ENCODE data around the gene TNNT1.

The TNNT1 gene

GRCh38 chr19:55171440-55171839 is 22.4 kb upstream of the TNNT1 start:
- in situ Hi-C loops (cut with MboI; ENCODE audit: low sequenced_read_pairs, unreplicated experiment): no loop called here
- DNase-seq (ENCODE audit: low spot score): no peak
- no peak for TF ChIP-seq CTCF (IDR thresholded peaks at IDR 0.05; ENCODE audit: borderline replicate concordance, control extremely low read depth, extremely low read depth, insufficient read depth, missing control alignments)

- TF ChIP-seq CTCF (IDR thresholded peaks at IDR 0.05; ENCODE audit: borderline replicate concordance, control extremely low read depth, extremely low read depth, insufficient read depth, missing control alignments): no peak
- DNase-seq (ENCODE audit: low spot score): no peak
- in situ Hi-C loops (cut with MboI; ENCODE audit: low sequenced_read_pairs, unreplicated experiment): no loop called here
Measured at GRCh38 chr19:55169136-55169535, 20.1 kb upstream of the TNNT1 start.

GRCh38 chr19:55166530-55167268 is 17.7 kb upstream of the TNNT1 start, which contains the start of gene DNAAF3:
TSS of gene DNAAF3 (minus strand) at chr19:55166613. CDS start at chr19:55166413, 200 bp downstream.
- in situ Hi-C loops (cut with MboI; ENCODE audit: low sequenced_read_pairs, unreplicated experiment): no loop called here
- DNase-seq (ENCODE audit: low spot score): peak; percentile 98
- no peak for TF ChIP-seq CTCF (IDR thresholded peaks at IDR 0.05; ENCODE audit: borderline replicate concordance, control extremely low read depth, extremely low read depth, insufficient read depth, missing control alignments)

GRCh38 chr19:55165952-55166529 is 17.0 kb upstream of the TNNT1 start:
- in situ Hi-C loops (cut with MboI; ENCODE audit: low sequenced_read_pairs, unreplicated experiment): no loop called here
- peak; percentile 29 for TF ChIP-seq CTCF (IDR thresholded peaks at IDR 0.05; ENCODE audit: borderline replicate concordance, control extremely low read depth, extremely low read depth, insufficient read depth, missing control alignments)
- peak; percentile 57 for DNase-seq (ENCODE audit: low spot score)

GRCh38 chr19:55161571-55162322 is 12.7 kb upstream of the TNNT1 start:
- in situ Hi-C loops (cut with MboI; ENCODE audit: low sequenced_read_pairs, unreplicated experiment): no loop called here
- no peak for TF ChIP-seq CTCF (IDR thresholded peaks at IDR 0.05; ENCODE audit: borderline replicate concordance, control extremely low read depth, extremely low read depth, insufficient read depth, missing control alignments)
- DNase-seq (ENCODE audit: low spot score): no peak

- in situ Hi-C loops (cut with MboI; ENCODE audit: low sequenced_read_pairs, unreplicated experiment): no loop called here
- TF ChIP-seq CTCF (IDR thresholded peaks at IDR 0.05; ENCODE audit: borderline replicate concordance, control extremely low read depth, extremely low read depth, insufficient read depth, missing control alignments): no peak
- no peak for DNase-seq (ENCODE audit: low spot score)
Measured at GRCh38 chr19:55160986-55161365, 12.0 kb upstream of the TNNT1 start.
